Activated naive CD4-positive, alpha-beta T cell (primary cell): ENCODE results near the gene SRP54.
A peak's percentile ranks its signal among the peaks of the same experiment; 100 is the strongest.
"Not testable (repeated sequence)": the region's sequence is repeated elsewhere in the genome, so short reads cannot be mapped to it uniquely, and the experiment has no call there.

Experiments
- DNase-seq, 4 experiments: peaks; one replicate each; lab custom pipeline; 2025; lab: John Stamatoyannopoulos, UW

The SRP54 gene

GRCh38 chr14:34982421-34983147 is at the start of gene SRP54:
Gene SRP54 (plus strand): TSS chr14:34982992. CDS start chr14:34996710, 13,718 bp downstream.
- DNase-seq: peak; percentile 97 to 99 (median 98)

GRCh38 chr14:34933301-34933700 is 49.5 kb upstream of the SRP54 start:
- no peak for DNase-seq

GRCh38 chr14:34935488-34935887 is 47.3 kb upstream of the SRP54 start:
- no peak for DNase-seq

GRCh38 chr14:34937442-34937841 is 45.4 kb upstream of the SRP54 start:
- no peak for DNase-seq

GRCh38 chr14:34937876-34938275 is 44.9 kb upstream of the SRP54 start:
- DNase-seq: no peak

GRCh38 chr14:34943506-34943905 is 39.3 kb upstream of the SRP54 start:
- DNase-seq: no peak

- DNase-seq: no peak
Measured at GRCh38 chr14:34944744-34945143, 38.0 kb upstream of the SRP54 start.

GRCh38 chr14:34946699-34947098 is 36.1 kb upstream of the SRP54 start:
- DNase-seq: no peak

GRCh38 chr14:34951286-34951685 is 31.5 kb upstream of the SRP54 start:
- DNase-seq: no peak

GRCh38 chr14:34956931-34957330 is 25.9 kb upstream of the SRP54 start:
- DNase-seq: no peak

GRCh38 chr14:34957771-34958286 is 25.0 kb upstream of the SRP54 start:
- DNase-seq: no peak

GRCh38 chr14:34962106-34962505 is 20.7 kb upstream of the SRP54 start:
- not testable (repeated sequence) for DNase-seq

- DNase-seq: no peak
Measured at GRCh38 chr14:34964977-34965764, 17.6 kb upstream of the SRP54 start.

- DNase-seq: no peak
Measured at GRCh38 chr14:34965912-34966311, 16.9 kb upstream of the SRP54 start.

GRCh38 chr14:34966413-34966812 is 16.4 kb upstream of the SRP54 start:
- DNase-seq: no peak

- DNase-seq: no peak
Measured at GRCh38 chr14:34970665-34971064, 12.1 kb upstream of the SRP54 start.

GRCh38 chr14:34971381-34971780 is 11.4 kb upstream of the SRP54 start:
- DNase-seq: no peak

GRCh38 chr14:34971801-34972200 is 11.0 kb upstream of the SRP54 start:
- DNase-seq: no peak

GRCh38 chr14:34978444-34978843 is 4.3 kb upstream of the SRP54 start:
- DNase-seq: no peak

- DNase-seq: no peak
Measured at GRCh38 chr14:34980337-34980900, 2.4 kb upstream of the SRP54 start.

- peak in 1 of 4 experiments; percentile 29 for DNase-seq
Measured at GRCh38 chr14:34981743-34982420, 910 bp upstream of the SRP54 start.

- DNase-seq: no peak
Measured at GRCh38 chr14:34983148-34983760, 462 bp downstream of the SRP54 start.
